ENCODE measurements around the gene CACYBP.

DNA sequence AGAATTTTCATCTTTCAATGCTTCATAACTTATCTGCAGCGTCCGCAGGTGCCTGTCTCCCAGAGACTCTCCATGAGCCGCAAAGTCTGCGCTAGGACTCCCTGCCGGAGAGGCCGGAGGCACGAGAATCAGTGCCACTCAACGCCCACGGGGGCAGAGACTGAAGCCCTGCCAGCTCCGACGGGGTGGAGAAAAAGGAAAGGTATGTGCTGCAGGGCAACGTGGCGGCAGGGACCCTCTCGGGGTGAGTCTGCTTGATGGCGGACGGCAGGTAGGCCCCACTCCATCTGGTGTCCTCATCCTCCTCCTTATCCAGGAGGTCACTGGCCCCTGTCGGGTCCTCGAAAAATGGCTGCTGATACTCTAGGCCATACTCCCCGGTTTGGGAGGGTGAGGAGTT is 45.4 kb downstream of the CACYBP start:
- TF ChIP-seq, protein P1, sequence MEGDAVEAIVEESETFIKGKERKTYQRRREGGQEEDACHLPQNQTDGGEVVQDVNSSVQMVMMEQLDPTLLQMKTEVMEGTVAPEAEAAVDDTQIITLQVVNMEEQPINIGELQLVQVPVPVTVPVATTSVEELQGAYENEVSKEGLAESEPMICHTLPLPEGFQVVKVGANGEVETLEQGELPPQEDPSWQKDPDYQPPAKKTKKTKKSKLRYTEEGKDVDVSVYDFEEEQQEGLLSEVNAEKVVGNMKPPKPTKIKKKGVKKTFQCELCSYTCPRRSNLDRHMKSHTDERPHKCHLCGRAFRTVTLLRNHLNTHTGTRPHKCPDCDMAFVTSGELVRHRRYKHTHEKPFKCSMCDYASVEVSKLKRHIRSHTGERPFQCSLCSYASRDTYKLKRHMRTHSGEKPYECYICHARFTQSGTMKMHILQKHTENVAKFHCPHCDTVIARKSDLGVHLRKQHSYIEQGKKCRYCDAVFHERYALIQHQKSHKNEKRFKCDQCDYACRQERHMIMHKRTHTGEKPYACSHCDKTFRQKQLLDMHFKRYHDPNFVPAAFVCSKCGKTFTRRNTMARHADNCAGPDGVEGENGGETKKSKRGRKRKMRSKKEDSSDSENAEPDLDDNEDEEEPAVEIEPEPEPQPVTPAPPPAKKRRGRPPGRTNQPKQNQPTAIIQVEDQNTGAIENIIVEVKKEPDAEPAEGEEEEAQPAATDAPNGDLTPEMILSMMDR (IDR thresholded peaks at IDR 0.05), result no peak
- no peak for TF ChIP-seq POLR2A (IDR thresholded peaks at IDR 0.05)

All from gastroesophageal sphincter (tissue), 3 donors.